Pancreas (tissue), 10 donors: ENCODE data around the gene SEPTIN14. TPM values are rescaled to one million over a fixed set of nuclear protein-coding genes. Genes with fewer than 3 reads are reported as not detected.
"Not testable (repeated sequence)": the region's sequence is repeated elsewhere in the genome, so short reads cannot be mapped to it uniquely, and the experiment has no call there.

Source experiments
- ATAC-seq, 4 donors: fragments of 200-7000 bp; cut with Tn5 transposase; one replicate each; pipeline versions ENCODE4 v1.8.0 to v1.9.1; 2020; ENCODE audit warnings: mild to moderate bottlenecking in 4 of 4, moderate library complexity in 4 of 4
- DNase-seq, 6 donors: peaks; one replicate each; pipeline ENCODE4 v3.0.0-alpha.2; 2020
- FAIRE-seq: peaks from 2 replicates; lab custom pipeline; 2012; peaks lifted over from hg19 to GRCh38; lab: Jason Lieb, UNC
- H3K27ac ChIP-seq, 4 donors: fragments of 200-600 bp; sonication (generic); 1 replicate in 3 of 4; 2 replicates in 1 of 4; pipeline versions ENCODE4 v1.5.0 to v1.8.0; 2020
- H3K27me3 ChIP-seq, 4 donors: fragments of 200-600 bp; one replicate each; pipeline ENCODE4 v1.8.0; 2021
- H3K36me3 ChIP-seq, 3 donors: fragments of 200-600 bp; sonication (generic) in 1 of 3; one replicate each; pipeline versions ENCODE4 v1.5.0 to v1.8.0; 2020 to 2021
- H3K4me1 ChIP-seq, 3 donors: fragments of 200-600 bp; one replicate each; pipeline ENCODE4 v1.8.0; 2021
- H3K4me3 ChIP-seq, 4 donors: fragments of 200-600 bp; sonication (generic) in 2 of 4; one replicate each; pipeline versions ENCODE4 v1.5.0 to v1.8.0; 2020 to 2021
- H3K9me3 ChIP-seq, 4 donors: fragments of 200-600 bp; one replicate each; pipeline ENCODE4 v1.8.0; 2021
- CTCF ChIP-seq, 4 donors: fragments of 200-600 bp; sonication (generic) in 3 of 4; IDR thresholded peaks; one replicate each; pipeline versions ENCODE4 v1.5.0 to v1.8.0; 2021; ENCODE audit warnings: antibody characterized with exemption in 4 of 4
- WGBS, 2 donors: extraction: QIAGEN DNeasy Blood & Tissue Kit; methylation state at CpG; one replicate each; pipeline ENCODE4 v1.1.7; 2013; 5-methylcytosine and 5-hydroxymethylcytosine counted together
- intact Hi-C, 3 donors: fragments of 100-400 bp; cut with DNase I; formaldehyde crosslinking; loops; one replicate each; pipeline versions ENCODE4 v1.11.1 to v1.14.2; 2022
- polyA plus RNA-seq, 2 donors: library from polyadenylated mRNA; stranded (reverse); fragments of 200-250 nt; gene quantifications; one replicate each; pipeline ENCODE4 v1.2.3, GENCODE V29; 2013
- total RNA-seq, 6 donors: library from RNA; stranded (reverse); fragmentation: NEBNext Ultra II Directional in 4 of 6; extraction: Animal tissue kit (Norgen Biotek cat#: 25700) in 4 of 6; gene quantifications; one replicate each; pipeline versions ENCODE4 v1.2.1 to v1.2.4, GENCODE V29; 2021 to 2023
- donor health status: healthy with polysubstance abuse.
- donor health status: DM: no; HTN: no; CAD: no; lungs with moderate emphysema.
- donor health status: DM: no; HTN: no; CAD: no.
- donor health status: control.
- donor health status: control.
- donor health status: Bipolar disorder and iron deficiency.
- donor health status: DM: yes; HTN: yes; CAD: no.
- donor health status: DM: no; HTN: no; CAD: no.
- donor health status: DM: no; HTN: no; CAD: no.
- donor health status: DM: yes; HTN: yes; CAD: no.

Gene SEPTIN14
- total and polyA plus RNA-seq, 8 donors, result not detected

DNA sequence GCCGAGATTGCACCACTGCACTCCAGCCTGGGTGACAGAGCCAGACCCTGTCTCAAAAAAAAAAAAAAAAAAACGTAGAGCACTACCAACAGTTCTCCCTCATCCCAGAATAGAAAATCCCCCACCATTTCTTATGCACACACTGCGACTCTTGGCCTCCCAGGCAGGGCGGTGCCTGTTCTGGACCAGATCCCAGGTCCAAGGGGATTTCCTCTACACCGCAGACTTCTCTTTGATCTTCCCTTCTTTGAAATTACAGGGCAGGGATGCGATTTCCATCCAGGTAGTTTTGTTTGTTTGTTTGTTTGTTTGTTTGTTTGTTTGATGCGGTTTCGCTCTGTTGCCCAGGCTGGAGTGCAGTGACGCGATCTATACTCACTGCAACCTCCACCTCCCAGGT lies 91.8 kb downstream of the SEPTIN14 start:
- Histone ChIP-seq H3K27ac (no peak overlapping the region), H3K27me3 (no peaks in the 10 kb centered on the region), H3K9me3 (no peaks in the 10 kb centered on the region), H3K4me1 (peaks cover 0 to 8% (median 0%) of the 10 kb centered on the region in 3 donors), H3K36me3 (no peaks in the 10 kb centered on the region), H3K4me3 (no peak overlapping the region)
- DNase-seq (peak in 1 of 6 donors; percentile 31), FAIRE-seq (no peak), ATAC-seq (peak in 1 of 4 donors; percentile 67)
- WGBS, 2 donors, result 73 to 87% methylated on average over 9 to 10 of the region's 10 CpGs
- intact Hi-C loops, result no loop called here
- TF ChIP-seq CTCF (IDR thresholded peaks at IDR 0.05), result no peak

GRCh38 chr7:55753274-55753862 lies 109.2 kb downstream of the SEPTIN14 start:
- H3K27me3 ChIP-seq, H3K4me3 ChIP-seq, ATAC-seq, H3K36me3 ChIP-seq, DNase-seq, FAIRE-seq, H3K9me3 ChIP-seq, H3K4me1 ChIP-seq, intact Hi-C loops, H3K27ac ChIP-seq: not testable (repeated sequence)
- WGBS, 2 donors, result 70 to 74% methylated on average over 6 of the region's 6 CpGs

DNA sequence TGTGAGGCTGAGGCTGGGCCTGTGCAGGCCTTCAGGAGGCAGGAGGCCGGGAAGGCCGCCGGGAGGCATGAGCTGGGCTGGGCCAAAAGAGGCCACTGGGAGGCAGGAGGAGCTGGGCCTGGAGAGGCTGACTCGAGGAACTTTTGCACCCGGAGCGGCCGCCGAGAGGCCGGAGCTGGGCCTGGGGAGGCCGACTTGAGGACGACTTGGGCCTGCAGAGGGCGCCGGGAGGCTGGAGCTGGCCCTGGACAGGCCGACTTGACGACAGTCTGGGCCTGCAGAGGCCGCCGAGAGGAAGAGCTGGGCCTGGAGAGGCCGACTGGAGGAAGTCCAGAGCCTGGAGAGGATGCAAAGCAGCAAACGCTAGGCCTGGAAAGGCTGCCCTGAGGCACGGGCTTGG lies 117.8 kb downstream of the SEPTIN14 start:
- H3K4me1 ChIP-seq, H3K36me3 ChIP-seq, ATAC-seq, H3K27ac ChIP-seq, H3K27me3 ChIP-seq, H3K4me3 ChIP-seq, intact Hi-C loops, FAIRE-seq, H3K9me3 ChIP-seq: not testable (repeated sequence)
- WGBS, 2 donors, result 87 to 96% methylated on average over 13 to 19 of the region's 20 CpGs
- peak in 1 of 6 donors; percentile 66 for DNase-seq

Other genes with a start within 250 kb of the SEPTIN14 start
- gene ZNF713, start 24.7 kb upstream of the SEPTIN14 start, total RNA-seq, result 1 to 10 TPM; 1.5 to 2.9 (median 1.7) TPM
- 1 to 10 TPM; 1.1 to 1.4 TPM for gene ZNF713, start 24.7 kb upstream of the SEPTIN14 start, polyA plus RNA-seq
- gene MRPS17, start 89.1 kb upstream of the SEPTIN14 start, total RNA-seq, result 1 to 10 TPM; 5.4 to 8.6 (median 7.0) TPM
- gene MRPS17, start 89.1 kb upstream of the SEPTIN14 start, polyA plus RNA-seq, result 1 to 10 TPM; 6.6 to 8.4 TPM
- 10 to 100 TPM; 18.7 to 31.1 (median 25.8) TPM for gene NIPSNAP2, start 101.8 kb upstream of the SEPTIN14 start, total RNA-seq
- gene NIPSNAP2, start 101.8 kb upstream of the SEPTIN14 start, polyA plus RNA-seq, result 10 to 100 TPM; 22.2 to 37.5 TPM
- gene PSPH, start 188.7 kb upstream of the SEPTIN14 start, total RNA-seq, result 1 to 10 TPM; 3.8 to 9.1 (median 7.2) TPM
- gene PSPH, start 188.7 kb upstream of the SEPTIN14 start, polyA plus RNA-seq, result 1 to 10 TPM; 3.3 to 3.8 TPM
- 10 to 100 TPM; 33.6 to 56.5 (median 51.3) TPM for gene CCT6A, start 189.0 kb upstream of the SEPTIN14 start, total RNA-seq
- gene CCT6A, start 189.0 kb upstream of the SEPTIN14 start, polyA plus RNA-seq, result 10 to 100 TPM; 80.4 to 89.0 TPM
- 100 to 1,000 TPM in 5 of 6 donors, 10 to 100 TPM in 1; 95.0 to 136 (median 108) TPM for gene SUMF2, start 201.5 kb upstream of the SEPTIN14 start, total RNA-seq
- 100 to 1,000 TPM in 1 of 2 donors, 10 to 100 TPM in 1; 88.6 to 101 TPM for gene SUMF2, start 201.5 kb upstream of the SEPTIN14 start, polyA plus RNA-seq
- gene PHKG1, start 230.2 kb upstream of the SEPTIN14 start, total RNA-seq, result under 1 TPM; 0.16 to 0.78 (median 0.48) TPM
- gene PHKG1, start 230.2 kb upstream of the SEPTIN14 start, polyA plus RNA-seq, result 1 to 10 TPM; 1.4 to 1.6 TPM
- gene CHCHD2, start 243.7 kb upstream of the SEPTIN14 start, total RNA-seq, result 100 to 1,000 TPM; 115 to 189 (median 149) TPM
- gene CHCHD2, start 243.7 kb upstream of the SEPTIN14 start, polyA plus RNA-seq, result 100 to 1,000 TPM; 135 to 265 TPM